CD4-positive, CD25-positive, alpha-beta regulatory T cell (primary cell): ENCODE data around the gene LRRC8E. TPM values are rescaled to one million over a fixed set of nuclear protein-coding genes. Genes with fewer than 3 reads are reported as not detected.

ENCODE experiments used
- ATAC-seq, 2 donors: fragments of 150-1000 bp; cut with Tn5 transposase; one replicate each; pipeline ENCODE4 v1.10.0; 2021; ENCODE audit warnings: low read depth in 2 of 2, moderate number of reproducible peaks in 2 of 2, moderate library complexity in 1 of 2
- DNase-seq, 3 donors: peaks; one replicate each; pipeline versions ENCODE4 v3.0.0 to v3.0.0-alpha.2; 2012 to 2022; ENCODE audit warnings: mixed read lengths in 1 of 3
- H3K27ac ChIP-seq: one replicate; pipeline ENCODE4 v1.7.0; 2013; ENCODE audit warnings: mild to moderate bottlenecking, low read length; ENCODE audit not compliant: insufficient read depth, poor library complexity, severe bottlenecking
- H3K27me3 ChIP-seq: one replicate; pipeline ENCODE4 v1.7.0; 2013; ENCODE audit warnings: low read length; ENCODE audit not compliant: control insufficient read depth, insufficient read depth
- H3K36me3 ChIP-seq: one replicate; pipeline ENCODE4 v1.7.0; 2013; ENCODE audit warnings: mild to moderate bottlenecking, low read length, moderate library complexity; ENCODE audit not compliant: control insufficient read depth, insufficient read depth
- H3K4me1 ChIP-seq: 2 replicates; pipeline ENCODE4 v1.7.0; 2013; ENCODE audit warnings: mild to moderate bottlenecking, low read length; ENCODE audit not compliant: insufficient read depth, control insufficient read depth, poor library complexity, severe bottlenecking
- H3K4me3 ChIP-seq: one replicate; pipeline ENCODE4 v1.7.0; 2013; ENCODE audit warnings: low read depth, mild to moderate bottlenecking, low read length, moderate library complexity
- H3K9me3 ChIP-seq, 2 experiments: 1 replicate in 1 of 2; 2 replicates in 1 of 2; pipeline ENCODE4 v1.7.0; 2013; ENCODE audit warnings: low read length in 2 of 2, mild to moderate bottlenecking in 1 of 2, moderate library complexity in 1 of 2; ENCODE audit not compliant: control insufficient read depth in 2 of 2
- H3K27ac Mint-ChIP-seq, 3 donors: one replicate each; pipeline ENCODE4 v1.8.0; 2020 to 2022; ENCODE audit warnings: mild to moderate bottlenecking in 3 of 3, mixed read lengths in 3 of 3, moderate library complexity in 2 of 3
- H3K27me3 Mint-ChIP-seq: one replicate; pipeline ENCODE4 v1.8.0; 2022; ENCODE audit warnings: mild to moderate bottlenecking, mixed read lengths
- H3K36me3 Mint-ChIP-seq: one replicate; pipeline ENCODE4 v1.8.0; 2020; ENCODE audit warnings: mixed read lengths
- H3K4me1 Mint-ChIP-seq, 4 donors: one replicate each; pipeline ENCODE4 v1.8.0; 2020 to 2022; ENCODE audit warnings: mixed read lengths in 4 of 4, mild to moderate bottlenecking in 1 of 4
- H3K4me3 Mint-ChIP-seq, 4 donors: one replicate each; pipeline ENCODE4 v1.8.0; 2020 to 2022; ENCODE audit warnings: mild to moderate bottlenecking in 4 of 4, mixed read lengths in 4 of 4, moderate library complexity in 3 of 4
- H3K9me3 Mint-ChIP-seq, 7 donors: one replicate each; pipeline ENCODE4 v1.8.0; 2020 to 2022; ENCODE audit warnings: mixed read lengths in 7 of 7, mild to moderate bottlenecking in 3 of 7, moderate library complexity in 2 of 7
- polyA plus RNA-seq, 4 donors: library from polyadenylated mRNA; unstranded; fragments of 300-500 nt; fragmentation: Illumina TruSeq; gene quantifications; one replicate each; pipeline ENCODE4 v1.2.3, GENCODE V29; 2021
- total RNA-seq: library from RNA; stranded (reverse); gene quantifications from one replicate; pipeline ENCODE4 v1.2.3, GENCODE V29; 2022

LRRC8E gene
- total and polyA plus RNA-seq, 5 donors from 2014 or later, result not detected

DNA sequence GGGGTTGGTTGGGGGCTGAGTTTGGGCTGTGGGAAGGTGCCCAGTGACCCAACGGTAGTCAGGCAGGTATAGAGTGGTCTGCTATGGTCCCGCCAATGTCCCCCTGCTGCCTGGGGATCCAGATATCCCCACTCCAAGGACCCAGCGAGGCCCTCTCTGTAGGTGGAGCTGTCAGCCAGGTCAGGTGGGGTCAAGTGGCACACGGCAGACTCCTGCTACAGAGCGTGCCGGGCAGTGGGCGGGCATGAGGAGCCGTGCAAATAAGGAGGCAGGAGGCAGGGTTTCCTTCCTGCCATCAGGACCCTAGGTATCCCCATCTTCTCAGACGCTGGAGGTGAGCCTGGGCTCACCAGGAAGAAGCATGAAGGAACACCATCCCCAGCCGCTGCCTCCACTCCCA lies 43.4 kb upstream of the LRRC8E start:
- Histone ChIP-seq H3K36me3 (no peaks in the 10 kb centered on the region), H3K27ac (no peak overlapping the region), H3K4me3 (no peak overlapping the region), H3K4me1 (no peaks in the 10 kb centered on the region), H3K9me3 (no peaks in the 10 kb centered on the region), H3K27me3 (no peaks in the 10 kb centered on the region)
- Mint-ChIP-seq H3K27ac (no peak overlapping the region), H3K27me3 (no peaks in the 10 kb centered on the region), H3K4me3 (no peak overlapping the region), H3K4me1 (no peaks in the 10 kb centered on the region), H3K9me3 (peaks cover 0 to 2% (median 0%) of the 10 kb centered on the region in 7 donors), H3K36me3 (no peaks in the 10 kb centered on the region)
- DNase-seq (no peak), ATAC-seq (no peak)

DNA sequence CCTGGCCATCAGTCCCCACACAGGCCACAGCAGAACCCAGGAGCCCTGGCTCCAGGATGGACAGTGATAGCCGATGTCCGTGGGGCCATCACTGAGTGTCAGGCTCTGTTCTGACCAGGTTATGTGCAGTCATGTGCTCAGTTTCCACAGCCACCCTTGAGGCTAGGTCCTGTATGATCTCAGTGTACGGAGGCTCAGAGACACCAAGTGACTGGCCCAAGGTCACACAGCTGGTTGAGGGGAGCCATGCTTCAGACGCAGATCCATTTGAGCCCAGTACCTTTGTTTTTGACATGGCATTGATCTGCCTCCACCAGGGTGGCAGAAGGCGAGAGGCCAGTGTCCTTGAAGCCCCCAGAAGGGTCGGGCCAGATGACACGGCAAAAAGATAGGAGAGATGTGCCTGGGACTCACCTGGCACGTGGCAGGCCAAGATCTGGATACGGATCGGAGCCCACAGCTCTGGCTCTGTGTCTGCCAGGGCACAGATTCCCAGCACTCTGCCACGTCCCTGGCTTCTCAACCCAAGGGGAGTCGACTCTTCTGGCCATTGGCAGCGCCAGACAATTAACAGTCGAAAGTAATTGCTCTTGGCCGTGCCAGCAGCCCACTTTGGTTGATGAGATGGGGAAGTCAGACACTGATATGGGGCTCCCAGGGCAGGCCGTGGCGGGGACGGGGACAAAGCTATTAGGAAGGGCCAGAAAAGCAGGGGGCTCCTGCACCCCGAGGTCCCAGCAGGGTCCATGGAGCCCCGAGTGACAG lies 42.7 kb upstream of the LRRC8E start:
- no peaks in the 10 kb centered on the region for H3K4me1 Mint-ChIP-seq
- no peak for DNase-seq
- Histone ChIP-seq H3K4me3 (no peak overlapping the region), H3K9me3 (no peaks in the 10 kb centered on the region), H3K27me3 (no peaks in the 10 kb centered on the region), H3K27ac (no peak overlapping the region), H3K4me1 (no peaks in the 10 kb centered on the region), H3K36me3 (no peaks in the 10 kb centered on the region)
- no peak overlapping the region for H3K27ac Mint-ChIP-seq
- no peaks in the 10 kb centered on the region for H3K27me3 Mint-ChIP-seq
- H3K9me3 Mint-ChIP-seq, result peaks cover 0 to 2% (median 0%) of the 10 kb centered on the region in 7 donors
- H3K36me3 Mint-ChIP-seq, result no peaks in the 10 kb centered on the region
- no peak overlapping the region for H3K4me3 Mint-ChIP-seq
- ATAC-seq, result no peak

DNA sequence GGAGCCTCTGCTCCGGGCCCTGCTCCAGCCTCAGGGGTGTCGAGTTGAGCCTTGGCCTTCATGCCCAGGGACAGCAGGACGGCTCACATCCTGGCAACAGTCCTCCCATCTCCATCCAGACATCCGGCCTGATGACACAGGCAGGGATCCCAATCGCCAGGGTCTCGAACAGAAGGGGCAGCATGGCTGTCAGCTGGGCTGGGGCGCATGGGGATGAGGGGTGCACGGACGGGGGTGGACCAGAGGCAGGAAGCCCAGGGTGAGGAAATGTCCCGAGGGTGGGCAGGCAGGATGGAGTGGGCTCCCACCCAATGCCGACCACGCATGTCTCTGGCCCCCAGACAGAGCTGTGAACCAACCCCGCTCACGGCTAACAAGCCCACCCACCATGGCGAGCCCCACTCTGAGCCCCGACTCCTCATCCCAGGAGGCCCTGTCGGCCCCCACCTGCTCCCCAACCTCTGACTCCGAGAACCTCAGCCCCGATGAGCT lies 42.1 kb upstream of the LRRC8E start:
- no peak overlapping the region for H3K4me3 Mint-ChIP-seq
- H3K36me3 Mint-ChIP-seq, result no peaks in the 10 kb centered on the region
- H3K36me3 ChIP-seq, result no peaks in the 10 kb centered on the region
- H3K9me3 Mint-ChIP-seq, result no peaks in the 10 kb centered on the region
- H3K27ac Mint-ChIP-seq, result no peak overlapping the region
- H3K27me3 ChIP-seq, result no peaks in the 10 kb centered on the region
- H3K27ac ChIP-seq, result no peak overlapping the region
- H3K27me3 Mint-ChIP-seq, result no peaks in the 10 kb centered on the region
- H3K4me3 ChIP-seq, result no peak overlapping the region
- no peaks in the 10 kb centered on the region for H3K4me1 ChIP-seq
- no peaks in the 10 kb centered on the region for H3K4me1 Mint-ChIP-seq
- DNase-seq, result no peak
- no peak for ATAC-seq
- H3K9me3 ChIP-seq, result no peaks in the 10 kb centered on the region

DNA sequence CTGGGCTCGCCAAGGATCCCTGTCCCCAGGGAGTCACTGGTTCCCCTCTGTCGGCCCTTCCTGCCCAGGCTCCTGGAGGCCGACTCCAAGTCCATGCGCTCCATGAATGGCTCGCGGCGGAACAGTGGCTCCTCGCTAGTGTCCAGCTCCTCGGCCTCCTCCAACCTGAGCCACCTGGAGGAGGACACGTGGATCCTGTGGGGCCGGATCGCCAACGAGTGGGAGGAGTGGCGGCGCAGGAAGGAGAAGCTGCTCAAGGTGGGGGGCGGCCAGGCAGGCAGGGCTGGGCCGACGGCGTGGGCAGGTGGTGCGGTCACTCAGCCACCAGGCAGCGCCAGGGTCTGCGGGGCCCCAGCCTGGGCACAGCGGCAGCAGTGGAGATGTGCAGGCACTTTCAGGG lies 40.6 kb upstream of the LRRC8E start:
- no peak for DNase-seq
- Histone ChIP-seq H3K27ac (no peak overlapping the region), H3K4me1 (no peaks in the 10 kb centered on the region), H3K36me3 (no peaks in the 10 kb centered on the region), H3K27me3 (no peaks in the 10 kb centered on the region), H3K9me3 (no peaks in the 10 kb centered on the region), H3K4me3 (no peak overlapping the region)
- Mint-ChIP-seq H3K36me3 (no peaks in the 10 kb centered on the region), H3K27me3 (no peaks in the 10 kb centered on the region), H3K27ac (no peak overlapping the region), H3K9me3 (no peaks in the 10 kb centered on the region), H3K4me3 (no peak overlapping the region), H3K4me1 (peaks cover 0 to 1% (median 0%) of the 10 kb centered on the region in 4 donors)
- no peak for ATAC-seq

DNA sequence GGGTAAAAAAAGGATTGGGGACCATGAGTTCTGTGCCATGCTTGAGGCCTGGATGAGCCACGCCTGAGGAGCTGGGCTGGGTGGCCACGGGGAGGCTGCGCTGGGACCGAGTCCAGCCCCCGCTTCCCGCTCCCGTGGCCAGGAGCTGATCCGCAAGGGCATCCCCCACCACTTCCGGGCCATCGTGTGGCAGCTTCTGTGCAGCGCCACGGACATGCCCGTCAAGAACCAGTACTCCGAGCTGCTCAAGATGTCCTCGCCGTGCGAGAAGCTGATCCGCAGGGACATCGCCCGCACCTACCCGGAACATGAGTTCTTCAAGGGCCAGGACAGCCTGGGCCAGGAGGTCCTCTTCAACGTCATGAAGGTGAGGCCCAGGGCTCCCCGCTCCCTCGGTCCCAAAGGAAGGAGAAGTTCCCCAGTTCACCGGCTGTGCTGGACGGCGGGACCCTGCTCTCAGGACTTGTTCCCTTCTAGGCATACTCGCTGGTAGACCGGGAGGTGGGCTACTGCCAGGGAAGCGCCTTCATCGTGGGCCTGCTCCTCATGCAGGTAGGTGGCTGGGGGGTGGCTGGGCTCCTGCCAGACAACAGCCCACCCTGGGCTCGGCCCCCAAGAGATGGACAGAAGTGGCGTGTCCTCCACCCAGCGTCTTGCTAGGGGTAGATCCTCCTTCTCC lies 39.4 kb upstream of the LRRC8E start:
- H3K9me3 ChIP-seq, result no peaks in the 10 kb centered on the region
- Mint-ChIP-seq H3K9me3 (peaks cover 0 to 3% (median 0%) of the 10 kb centered on the region in 7 donors), H3K27me3 (no peaks in the 10 kb centered on the region), H3K36me3 (no peaks in the 10 kb centered on the region), H3K27ac (no peak overlapping the region), H3K4me1 (peaks cover 0 to 8% (median 1%) of the 10 kb centered on the region in 4 donors), H3K4me3 (no peak overlapping the region)
- no peak overlapping the region for H3K27ac ChIP-seq
- peaks cover 7% of the 10 kb centered on the region for H3K4me1 ChIP-seq
- no peaks in the 10 kb centered on the region for H3K27me3 ChIP-seq
- no peak for ATAC-seq
- H3K4me3 ChIP-seq, result no peak overlapping the region
- DNase-seq, result no peak
- H3K36me3 ChIP-seq, result no peaks in the 10 kb centered on the region

DNA sequence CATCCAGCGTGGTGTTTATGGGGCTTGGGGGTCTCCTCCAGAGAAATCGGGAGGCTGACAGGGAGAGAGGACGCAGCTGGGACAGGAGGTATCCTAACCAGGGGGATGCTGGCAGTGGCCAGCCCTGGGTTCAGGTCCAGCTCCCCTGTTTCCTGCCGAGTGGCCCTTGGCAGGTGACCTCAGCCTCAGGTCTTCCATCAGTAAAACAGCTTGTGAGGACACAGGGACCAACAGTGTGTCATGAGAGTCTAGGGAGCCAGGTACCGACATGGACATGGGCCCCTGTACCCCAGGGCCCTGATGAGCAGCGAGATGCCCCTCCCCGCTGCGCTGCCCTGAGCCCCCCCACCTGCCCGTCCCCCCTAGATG lies 38.7 kb upstream of the LRRC8E start:
- Histone ChIP-seq H3K27ac (no peak overlapping the region), H3K27me3 (no peaks in the 10 kb centered on the region), H3K9me3 (no peaks in the 10 kb centered on the region), H3K4me3 (no peak overlapping the region), H3K36me3 (no peaks in the 10 kb centered on the region), H3K4me1 (peaks cover 7% of the 10 kb centered on the region)
- Mint-ChIP-seq H3K9me3 (peaks cover 0 to 3% (median 0%) of the 10 kb centered on the region in 7 donors), H3K4me1 (peaks cover 0 to 8% (median 1%) of the 10 kb centered on the region in 4 donors), H3K27ac (no peak overlapping the region), H3K4me3 (no peak overlapping the region), H3K27me3 (no peaks in the 10 kb centered on the region), H3K36me3 (no peaks in the 10 kb centered on the region)
- ATAC-seq (no peak), DNase-seq (no peak)

DNA sequence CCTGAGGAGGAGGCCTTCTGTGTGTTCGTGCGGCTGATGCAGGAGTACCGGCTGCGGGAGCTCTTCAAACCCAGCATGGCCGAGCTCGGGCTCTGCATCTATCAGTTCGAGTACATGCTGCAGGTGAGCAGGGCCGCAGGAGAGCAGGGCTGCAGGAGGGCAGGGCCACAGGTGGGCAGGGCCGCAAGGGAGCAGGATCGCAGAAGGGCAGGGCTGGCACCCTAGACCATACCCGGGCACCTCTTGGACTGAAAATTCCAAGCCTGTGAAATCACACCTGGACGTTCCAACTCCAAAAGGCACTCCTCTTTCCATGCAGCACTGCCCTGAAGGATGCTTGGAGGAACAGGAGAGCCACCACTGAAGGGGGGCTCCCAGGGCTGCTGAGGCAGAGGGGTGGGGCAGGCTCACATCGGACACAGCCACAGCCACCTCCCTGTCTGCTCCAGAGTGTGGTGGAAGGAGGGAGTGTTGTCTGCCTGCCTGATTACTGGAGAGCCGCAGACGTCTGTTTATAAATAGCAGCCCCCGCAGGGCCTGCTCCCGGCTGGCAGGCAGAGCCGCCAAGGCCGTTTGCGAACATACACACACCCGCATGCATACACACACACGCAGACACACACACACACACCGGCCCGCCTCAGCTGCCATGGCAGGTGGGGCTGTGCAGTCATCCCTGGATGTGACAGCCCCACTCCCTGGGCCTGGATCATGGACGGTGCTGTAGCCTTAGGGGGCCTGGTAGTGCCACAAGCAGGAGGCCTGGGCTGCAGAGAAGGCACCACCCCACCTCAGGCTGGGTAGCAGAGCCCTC lies 38.1 kb upstream of the LRRC8E start:
- ATAC-seq (no peak), DNase-seq (no peak)
- Mint-ChIP-seq H3K9me3 (peaks cover 0 to 3% (median 0%) of the 10 kb centered on the region in 7 donors), H3K36me3 (no peaks in the 10 kb centered on the region), H3K27ac (no peak overlapping the region), H3K4me1 (peaks cover 0 to 8% (median 1%) of the 10 kb centered on the region in 4 donors), H3K4me3 (no peak overlapping the region), H3K27me3 (no peaks in the 10 kb centered on the region)
- H3K9me3 ChIP-seq, result no peaks in the 10 kb centered on the region
- no peak overlapping the region for H3K4me3 ChIP-seq
- peaks cover 7% of the 10 kb centered on the region for H3K4me1 ChIP-seq
- H3K27me3 ChIP-seq, result no peaks in the 10 kb centered on the region
- H3K36me3 ChIP-seq, result no peaks in the 10 kb centered on the region
- H3K27ac ChIP-seq, result no peak overlapping the region
